Measurements from ENCODE around the gene GATD1. TPM values are rescaled to one million over a fixed set of nuclear protein-coding genes. Genes with fewer than 3 reads are reported as not detected.

The GATD1 gene
- total RNA-seq, 1 donor from 2014 or later: 26.2 TPM

- Histone ChIP-seq H3K27me3 (ENCODE audit: low read depth) (no peaks in the 10 kb centered on the region), H3K27ac (replicated peaks) (no peak overlapping the region)
- intact Hi-C loops (cut with micrococcal nuclease): no loop called here
Observed at GRCh38 chr11:824292-824880, 47.1 kb upstream of the GATD1 start.

DNA sequence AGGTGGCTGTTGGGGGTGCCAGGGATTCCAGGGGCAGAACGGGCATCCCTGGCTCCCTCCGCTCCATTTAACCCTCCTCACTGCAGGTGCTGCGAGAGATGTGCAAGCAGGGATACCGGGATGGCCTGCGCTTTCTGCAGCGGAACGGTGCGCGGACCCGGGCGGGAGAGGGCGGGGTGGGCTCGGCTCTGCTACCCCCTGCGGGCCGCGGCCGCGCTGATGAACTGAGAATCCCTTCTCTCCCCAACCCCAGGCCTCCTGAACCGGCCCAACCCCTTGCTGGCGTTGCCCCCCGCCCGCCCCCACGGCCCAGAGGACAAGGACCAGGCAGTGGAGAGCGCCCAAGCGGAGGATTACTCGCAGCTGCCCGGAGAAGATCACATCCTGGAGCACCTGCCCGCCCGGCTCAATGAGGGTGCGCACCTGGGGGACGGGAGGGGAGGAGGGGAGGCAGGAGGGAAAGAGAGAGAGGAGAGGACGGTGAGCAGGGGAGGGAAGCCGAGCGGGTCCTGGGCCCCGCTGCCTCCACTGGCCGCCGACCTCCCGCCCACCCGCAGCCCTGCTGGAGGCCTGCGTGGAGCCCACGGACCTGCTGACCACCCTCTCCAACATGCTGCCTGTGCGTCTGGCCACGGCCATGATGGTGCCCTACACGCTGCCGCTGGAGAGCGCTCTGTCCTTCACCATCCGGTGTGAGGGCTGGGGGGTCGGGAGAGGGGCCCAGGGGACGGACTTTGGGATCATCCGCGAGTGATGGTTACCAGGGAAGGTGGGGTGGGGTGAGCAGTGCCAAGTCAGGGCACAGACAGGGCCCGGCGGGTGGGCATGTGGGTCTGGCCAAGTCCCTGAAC lies 46.4 kb upstream of the GATD1 start:
- no peaks in the 10 kb centered on the region for H3K27me3 ChIP-seq (ENCODE audit: low read depth)
- no peak overlapping the region for H3K27ac ChIP-seq (replicated peaks)
- H3K9me3 ChIP-seq (replicated peaks): no peaks in the 10 kb centered on the region
- H3K4me3 ChIP-seq: no peak overlapping the region
- H3K36me3 ChIP-seq: peaks cover 43% of the 10 kb centered on the region
- TF ChIP-seq, protein P1, sequence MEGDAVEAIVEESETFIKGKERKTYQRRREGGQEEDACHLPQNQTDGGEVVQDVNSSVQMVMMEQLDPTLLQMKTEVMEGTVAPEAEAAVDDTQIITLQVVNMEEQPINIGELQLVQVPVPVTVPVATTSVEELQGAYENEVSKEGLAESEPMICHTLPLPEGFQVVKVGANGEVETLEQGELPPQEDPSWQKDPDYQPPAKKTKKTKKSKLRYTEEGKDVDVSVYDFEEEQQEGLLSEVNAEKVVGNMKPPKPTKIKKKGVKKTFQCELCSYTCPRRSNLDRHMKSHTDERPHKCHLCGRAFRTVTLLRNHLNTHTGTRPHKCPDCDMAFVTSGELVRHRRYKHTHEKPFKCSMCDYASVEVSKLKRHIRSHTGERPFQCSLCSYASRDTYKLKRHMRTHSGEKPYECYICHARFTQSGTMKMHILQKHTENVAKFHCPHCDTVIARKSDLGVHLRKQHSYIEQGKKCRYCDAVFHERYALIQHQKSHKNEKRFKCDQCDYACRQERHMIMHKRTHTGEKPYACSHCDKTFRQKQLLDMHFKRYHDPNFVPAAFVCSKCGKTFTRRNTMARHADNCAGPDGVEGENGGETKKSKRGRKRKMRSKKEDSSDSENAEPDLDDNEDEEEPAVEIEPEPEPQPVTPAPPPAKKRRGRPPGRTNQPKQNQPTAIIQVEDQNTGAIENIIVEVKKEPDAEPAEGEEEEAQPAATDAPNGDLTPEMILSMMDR (IDR thresholded peaks at IDR 0.05; ENCODE audit: borderline replicate concordance): no peak
- intact Hi-C loops (cut with micrococcal nuclease): no loop called here
- no peak for DNase-seq
- H3K4me1 ChIP-seq: peaks cover 85% of the 10 kb centered on the region

More at GRCh38 chr11:824292-824880, 47.1 kb upstream of the GATD1 start:
- H3K36me3 ChIP-seq: peaks cover 43% of the 10 kb centered on the region
- peaks cover 87% of the 10 kb centered on the region for H3K4me1 ChIP-seq
- no peak for DNase-seq
- no peak overlapping the region for H3K4me3 ChIP-seq
- no peaks in the 10 kb centered on the region for H3K9me3 ChIP-seq (replicated peaks)
- TF ChIP-seq, protein P1 (IDR thresholded peaks at IDR 0.05; ENCODE audit: borderline replicate concordance): no peak

DNA sequence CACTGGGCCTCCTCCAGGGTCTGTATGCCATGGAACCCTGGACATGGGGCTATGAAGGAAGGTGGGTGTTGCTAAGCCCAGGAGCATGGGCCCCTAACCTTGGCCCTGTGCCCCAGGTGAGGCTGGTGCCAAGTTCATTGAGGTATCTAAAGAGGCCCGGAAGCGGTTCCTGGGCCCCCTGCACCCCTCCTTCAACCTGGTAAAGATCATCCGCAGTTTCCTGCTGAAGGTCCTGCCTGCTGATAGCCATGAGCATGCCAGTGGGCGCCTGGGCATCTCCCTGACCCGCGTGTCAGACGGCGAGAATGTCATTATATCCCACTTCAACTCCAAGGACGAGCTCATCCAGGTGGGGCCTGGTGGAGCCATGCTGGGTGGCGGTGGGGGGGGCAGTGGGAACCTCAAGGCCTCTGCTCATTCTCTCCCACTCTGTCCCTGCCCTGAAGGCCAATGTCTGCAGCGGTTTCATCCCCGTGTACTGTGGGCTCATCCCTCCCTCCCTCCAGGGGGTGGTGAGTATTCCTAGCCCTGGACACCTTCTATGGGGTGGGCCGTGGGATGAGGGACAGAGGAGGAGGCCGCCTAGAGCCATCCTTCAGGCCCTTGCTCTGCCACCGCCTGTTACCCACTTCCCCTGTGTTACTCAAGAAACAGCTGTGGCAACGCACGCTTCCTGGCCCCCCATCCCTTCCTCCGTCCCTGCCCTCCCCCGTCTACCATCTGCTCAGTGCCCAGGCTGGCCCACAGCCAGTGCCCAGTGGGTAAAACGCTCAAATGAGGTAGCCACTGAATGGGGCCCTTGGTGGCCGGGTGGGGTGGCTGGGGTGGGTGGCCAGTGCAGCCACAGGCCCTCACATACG lies 44.5 kb upstream of the GATD1 start:
- TF ChIP-seq, protein P1 (IDR thresholded peaks at IDR 0.05; ENCODE audit: borderline replicate concordance): no peak
- Histone ChIP-seq H3K4me1 (peaks cover 71% of the 10 kb centered on the region), H3K27me3 (ENCODE audit: low read depth) (no peaks in the 10 kb centered on the region), H3K4me3 (peak overlapping the region; percentile 91), H3K27ac (replicated peaks) (peak overlapping the region; percentile 99), H3K36me3 (peaks cover 43% of the 10 kb centered on the region), H3K9me3 (replicated peaks) (no peaks in the 10 kb centered on the region)
- intact Hi-C loops (cut with micrococcal nuclease): no loop called here
- DNase-seq: no peak

DNA sequence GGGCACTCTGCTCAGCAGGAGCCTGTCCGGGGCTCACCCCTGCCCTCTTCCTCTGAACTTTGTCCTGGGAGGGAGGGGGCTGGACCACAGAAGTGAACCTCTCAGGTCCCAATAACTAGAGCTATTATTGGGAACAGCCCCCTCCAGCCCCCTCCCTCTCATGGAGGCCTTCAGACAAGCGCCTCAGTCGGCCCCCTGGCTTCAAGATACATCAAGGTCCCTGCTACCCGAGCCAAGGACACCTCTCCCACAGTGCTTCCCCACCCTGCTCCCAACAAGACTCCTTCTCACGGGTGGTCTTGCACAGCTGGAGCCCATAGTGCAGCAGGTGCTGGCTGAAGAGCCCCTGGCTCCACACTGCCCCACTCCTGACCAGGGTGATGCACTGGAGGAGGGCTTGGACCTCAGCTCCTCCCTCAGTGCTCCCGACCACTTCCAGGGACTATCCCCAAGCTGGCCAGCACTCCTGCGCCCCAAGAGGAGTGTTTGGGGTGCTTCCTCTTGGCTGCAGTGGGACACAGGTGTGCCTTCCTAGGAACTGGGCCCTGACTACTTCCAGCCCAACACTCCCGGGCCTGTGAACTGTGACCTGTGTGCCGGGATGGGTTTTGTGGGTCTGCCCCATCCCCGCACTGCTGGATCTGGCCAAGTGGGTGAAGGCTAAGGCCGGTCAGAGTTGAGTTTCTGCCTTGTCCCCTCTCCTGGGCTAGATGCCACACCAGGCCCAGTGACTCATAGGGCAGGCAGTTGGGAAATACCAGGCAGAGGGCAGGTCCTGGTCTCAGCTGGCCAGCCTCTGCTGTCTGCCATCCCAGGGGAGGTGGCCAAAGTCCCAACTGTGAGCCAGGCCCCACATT lies 43.6 kb upstream of the GATD1 start:
- TF ChIP-seq, protein P1 (IDR thresholded peaks at IDR 0.05; ENCODE audit: borderline replicate concordance): no peak
- Histone ChIP-seq H3K9me3 (replicated peaks) (no peaks in the 10 kb centered on the region), H3K36me3 (peaks cover 42% of the 10 kb centered on the region), H3K27me3 (ENCODE audit: low read depth) (no peaks in the 10 kb centered on the region), H3K27ac (replicated peaks) (peak overlapping the region; percentile 99), H3K4me3 (peak overlapping the region; percentile 91), H3K4me1 (peaks cover 62% of the 10 kb centered on the region)
- DNase-seq: peak; percentile 82
- intact Hi-C loops (cut with micrococcal nuclease): no loop called here

All from left ventricle myocardium inferior (tissue), 1 donor.